ENCODE results near the gene GATB. TPM values are rescaled to one million over a fixed set of nuclear protein-coding genes. Genes with fewer than 3 reads are reported as not detected.

Gene GATB
- total RNA-seq, 1 experiment from 2014 or later = 29.6 TPM

- CTCF ChIA-PET = no interaction called here
These were observed 65.7 kb downstream of the GATB start for GRCh38 chr4:151694961-151695720.

GRCh38 chr4:151692821-151693673 is 67.8 kb downstream of the GATB start:
- no peak overlapping the region for H3K27ac Mint-ChIP-seq (ENCODE audit: unreplicated experiment)
- no TSS peak for BruUV-seq (replicated peaks)

More at GRCh38 chr4:151694961-151695720, 65.7 kb downstream of the GATB start:
- Mint-ChIP-seq H3K4me3 (ENCODE audit: unreplicated experiment) (no peak overlapping the region), H3K4me1 (ENCODE audit: low read depth, unreplicated experiment) (no peaks in the 10 kb centered on the region), H3K36me3 (ENCODE audit: insufficient read depth, unreplicated experiment) (no peaks in the 10 kb centered on the region), H3K27me3 (ENCODE audit: insufficient read depth, unreplicated experiment) (no peaks in the 10 kb centered on the region), H3K27ac (ENCODE audit: unreplicated experiment) (no peak overlapping the region), H3K9me3 (ENCODE audit: unreplicated experiment) (no peaks in the 10 kb centered on the region)
- BruUV-seq (replicated peaks) = no TSS peak
- Histone ChIP-seq H3K9me3 (no peaks in the 10 kb centered on the region), H3K4me1 (peaks cover 5% of the 10 kb centered on the region), H3K27me3 (replicated peaks; ENCODE audit: control insufficient read depth, insufficient read depth, low read length) (no peaks in the 10 kb centered on the region), H3K4me3 (ENCODE audit: low read depth, low read length) (no peak overlapping the region), H3K36me3 (ENCODE audit: control insufficient read depth, insufficient read depth, low read length) (no peaks in the 10 kb centered on the region)
- POLR2A ChIA-PET = no interaction called here
- TF ChIP-seq, protein P1, sequence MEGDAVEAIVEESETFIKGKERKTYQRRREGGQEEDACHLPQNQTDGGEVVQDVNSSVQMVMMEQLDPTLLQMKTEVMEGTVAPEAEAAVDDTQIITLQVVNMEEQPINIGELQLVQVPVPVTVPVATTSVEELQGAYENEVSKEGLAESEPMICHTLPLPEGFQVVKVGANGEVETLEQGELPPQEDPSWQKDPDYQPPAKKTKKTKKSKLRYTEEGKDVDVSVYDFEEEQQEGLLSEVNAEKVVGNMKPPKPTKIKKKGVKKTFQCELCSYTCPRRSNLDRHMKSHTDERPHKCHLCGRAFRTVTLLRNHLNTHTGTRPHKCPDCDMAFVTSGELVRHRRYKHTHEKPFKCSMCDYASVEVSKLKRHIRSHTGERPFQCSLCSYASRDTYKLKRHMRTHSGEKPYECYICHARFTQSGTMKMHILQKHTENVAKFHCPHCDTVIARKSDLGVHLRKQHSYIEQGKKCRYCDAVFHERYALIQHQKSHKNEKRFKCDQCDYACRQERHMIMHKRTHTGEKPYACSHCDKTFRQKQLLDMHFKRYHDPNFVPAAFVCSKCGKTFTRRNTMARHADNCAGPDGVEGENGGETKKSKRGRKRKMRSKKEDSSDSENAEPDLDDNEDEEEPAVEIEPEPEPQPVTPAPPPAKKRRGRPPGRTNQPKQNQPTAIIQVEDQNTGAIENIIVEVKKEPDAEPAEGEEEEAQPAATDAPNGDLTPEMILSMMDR (IDR thresholded peaks at IDR 0.05; ENCODE audit: insufficient read depth in 1 of 2, low read depth in 1 of 2, low read length in 1 of 2, severe bottlenecking in 1 of 2, unreplicated experiment in 1 of 2) = no peak
- intact Hi-C loops (cut with micrococcal nuclease; ENCODE audit: unreplicated experiment) = no loop called here
- DNase-seq = no peak

DNA sequence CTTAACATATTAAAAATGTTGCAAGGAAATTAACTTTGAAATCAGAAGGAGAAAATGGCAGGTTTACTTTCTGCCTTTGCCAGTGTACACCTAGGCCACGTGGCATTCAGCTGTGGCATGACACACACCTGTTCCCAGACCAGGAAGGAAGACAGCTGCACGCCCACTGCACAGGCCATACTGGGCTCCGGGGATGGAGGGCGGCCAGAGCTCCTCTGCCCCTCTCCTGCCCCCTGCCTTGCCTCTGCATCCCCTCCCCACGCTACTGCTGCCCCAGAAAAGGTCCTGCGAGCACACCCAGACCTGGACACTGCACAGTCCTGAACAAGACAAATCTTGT is 68.4 kb downstream of the GATB start:
- H3K36me3 ChIP-seq (ENCODE audit: control insufficient read depth, insufficient read depth, low read length) = no peaks in the 10 kb centered on the region
- no peaks in the 10 kb centered on the region for H3K36me3 Mint-ChIP-seq (ENCODE audit: insufficient read depth, unreplicated experiment)
- intact Hi-C loops (cut with micrococcal nuclease; ENCODE audit: unreplicated experiment) = no loop called here
- H3K9me3 ChIP-seq = no peaks in the 10 kb centered on the region
- H3K9me3 Mint-ChIP-seq (ENCODE audit: unreplicated experiment) = no peaks in the 10 kb centered on the region
- H3K27ac Mint-ChIP-seq (ENCODE audit: unreplicated experiment) = no peak overlapping the region
- H3K27me3 Mint-ChIP-seq (ENCODE audit: insufficient read depth, unreplicated experiment) = no peaks in the 10 kb centered on the region
- H3K4me1 ChIP-seq = peaks cover 10% of the 10 kb centered on the region
- no peak overlapping the region for H3K4me3 ChIP-seq (ENCODE audit: low read depth, low read length)
- DNase-seq = no peak
- no peak overlapping the region for H3K4me3 Mint-ChIP-seq (ENCODE audit: unreplicated experiment)
- H3K4me1 Mint-ChIP-seq (ENCODE audit: low read depth, unreplicated experiment) = no peaks in the 10 kb centered on the region
- BruUV-seq (replicated peaks) = no TSS peak
- TF ChIP-seq, protein P1 (IDR thresholded peaks at IDR 0.05; ENCODE audit: insufficient read depth in 1 of 2, low read depth in 1 of 2, low read length in 1 of 2, severe bottlenecking in 1 of 2, unreplicated experiment in 1 of 2) = no peak
- H3K27me3 ChIP-seq (replicated peaks; ENCODE audit: control insufficient read depth, insufficient read depth, low read length) = no peaks in the 10 kb centered on the region
- CTCF ChIA-PET = no interaction called here
- POLR2A ChIA-PET = no interaction called here

More at GRCh38 chr4:151692821-151693673, 67.8 kb downstream of the GATB start:
- ChIA-PET CTCF (no interaction called here), POLR2A (no interaction called here)
- TF ChIP-seq, protein P1 (IDR thresholded peaks at IDR 0.05; ENCODE audit: insufficient read depth in 1 of 2, low read depth in 1 of 2, low read length in 1 of 2, severe bottlenecking in 1 of 2, unreplicated experiment in 1 of 2) = no peak
- no peak overlapping the region for H3K4me3 Mint-ChIP-seq (ENCODE audit: unreplicated experiment)
- Histone ChIP-seq H3K36me3 (ENCODE audit: control insufficient read depth, insufficient read depth, low read length) (no peaks in the 10 kb centered on the region), H3K9me3 (no peaks in the 10 kb centered on the region), H3K4me3 (ENCODE audit: low read depth, low read length) (no peak overlapping the region), H3K4me1 (peaks cover 10% of the 10 kb centered on the region), H3K27me3 (replicated peaks; ENCODE audit: control insufficient read depth, insufficient read depth, low read length) (no peaks in the 10 kb centered on the region)
- no peaks in the 10 kb centered on the region for H3K9me3 Mint-ChIP-seq (ENCODE audit: unreplicated experiment)
- H3K4me1 Mint-ChIP-seq (ENCODE audit: low read depth, unreplicated experiment) = no peaks in the 10 kb centered on the region
- H3K27me3 Mint-ChIP-seq (ENCODE audit: insufficient read depth, unreplicated experiment) = no peaks in the 10 kb centered on the region
- DNase-seq = no peak
- intact Hi-C loops (cut with micrococcal nuclease; ENCODE audit: unreplicated experiment) = no loop called here
- no peaks in the 10 kb centered on the region for H3K36me3 Mint-ChIP-seq (ENCODE audit: insufficient read depth, unreplicated experiment)
